GM12878 (cell line): ENCODE results near the gene TRDN. TPM values are rescaled to one million over a fixed set of nuclear protein-coding genes. Genes with fewer than 3 reads are reported as not detected.

Experiments
- ATAC-seq: fragments of 200-7000 bp; cut with Tn5 transposase; 3 replicates; pipeline ENCODE4 v1.9.1; 2020; ENCODE audit warnings: mild to moderate bottlenecking, moderate library complexity
- BruUV-seq: library from RNA; stranded (reverse); fragments of 400-500 nt; replicated peaks from 2 replicates; lab custom pipeline; 2021; lab: Mats Ljungman, UMichigan
- CTCF ChIA-PET: fragments of 300-600 bp; sonication (Branson Sonifier 250); formaldehyde crosslinking; extraction: SDS; loops from one replicate; lab custom pipeline; 2021; ENCODE audit warnings: inconsistent platforms; lab: Yijun Ruan, JAX
- POLR2A ChIA-PET: fragments of 350-600 bp; formaldehyde crosslinking; extraction: SDS; loops from one replicate; lab custom pipeline; 2021; ENCODE audit warnings: inconsistent platforms; lab: Charles Lee
- RAD21 ChIA-PET: fragments of 300-600 bp; sonication (Branson Sonifier 250); formaldehyde crosslinking; loops from one replicate; lab custom pipeline; 2023; ENCODE audit warnings: antibody characterized with exemption; ENCODE audit not compliant: unreplicated experiment; lab: Charles Lee
- SMC1A ChIA-PET: fragments of 300-600 bp; sonication (Branson Sonifier 250); formaldehyde crosslinking; loops from one replicate; lab custom pipeline; 2023; ENCODE audit not compliant: unreplicated experiment, uncharacterized antibody; lab: Charles Lee
- DNase-seq: peaks from one replicate; pipeline ENCODE4 v3.0.0-alpha.2; 2011; ENCODE audit warnings: low read depth, low spot score
- FAIRE-seq: peaks from 3 replicates; lab custom pipeline; 2011; peaks lifted over from hg19 to GRCh38; lab: Jason Lieb, UNC
- H2AFZ ChIP-seq: 2 replicates; pipeline ENCODE4 v1.6.0; 2011; ENCODE audit warnings: low read depth, low read length, control low read depth; ENCODE audit not compliant: control insufficient read depth
- H3K27ac ChIP-seq: 2 replicates; pipeline ENCODE4 v1.5.1; 2011; ENCODE audit warnings: control low read depth; ENCODE audit not compliant: control insufficient read depth, insufficient read depth
- H3K27me3 ChIP-seq, 2 experiments: replicated peaks in 1 of 2; 2 replicates each; pipeline versions ENCODE4 v1.6.0 to v1.6.1; 2011; ENCODE audit warnings: low read length in 1 of 2; ENCODE audit not compliant: control insufficient read depth in 2 of 2, insufficient read depth in 2 of 2
- H3K36me3 ChIP-seq, 2 experiments: 2 replicates each; pipeline ENCODE4 v1.5.1; 2011; ENCODE audit warnings: low read length in 1 of 2; ENCODE audit not compliant: control insufficient read depth in 2 of 2, insufficient read depth in 2 of 2
- H3K4me1 ChIP-seq: 2 replicates; pipeline ENCODE4 v1.6.1; 2011; ENCODE audit warnings: mild to moderate bottlenecking, low read length, moderate library complexity, mixed read lengths; ENCODE audit not compliant: control insufficient read depth, insufficient read depth
- H3K4me2 ChIP-seq: 2 replicates; pipeline ENCODE4 v1.6.0; 2011; ENCODE audit warnings: control low read depth; ENCODE audit not compliant: control insufficient read depth, insufficient read depth
- H3K4me3 ChIP-seq: fragments of 200-600 bp; sonication (generic); 2 replicates; pipeline ENCODE4 v1.5.1; 2016
- H3K79me2 ChIP-seq: 2 replicates; pipeline ENCODE4 v1.6.0; 2011; ENCODE audit warnings: low read length; ENCODE audit not compliant: control insufficient read depth, insufficient read depth
- H3K9ac ChIP-seq: 2 replicates; pipeline ENCODE4 v1.8.0; 2011; ENCODE audit warnings: low read length, control low read depth, mixed read lengths; ENCODE audit not compliant: control insufficient read depth, insufficient read depth
- H3K9me3 ChIP-seq: replicated peaks from 3 replicates; pipeline ENCODE4 v1.5.1; 2011; ENCODE audit warnings: mild to moderate bottlenecking, low read length; ENCODE audit not compliant: control insufficient read depth, insufficient read depth
- H4K20me1 ChIP-seq: 2 replicates; pipeline ENCODE4 v1.6.0; 2011; ENCODE audit not compliant: control insufficient read depth, insufficient read depth
- BCLAF1 ChIP-seq: fragments of 450-650 bp; IDR thresholded peaks from 2 replicates; pipeline ENCODE4 v1.6.1; 2017; ENCODE audit warnings: antibody characterized with exemption, mild to moderate bottlenecking, moderate library complexity
- FOXM1 ChIP-seq: IDR thresholded peaks from 2 replicates; pipeline ENCODE4 v1.6.1; 2012; ENCODE audit warnings: low read depth, mild to moderate bottlenecking, inconsistent platforms, low read length, moderate library complexity
- MEF2B ChIP-seq: fragments of 450-650 bp; IDR thresholded peaks from 2 replicates; pipeline ENCODE4 v1.6.1; 2018; ENCODE audit warnings: mild to moderate bottlenecking, moderate library complexity; ENCODE audit not compliant: partially characterized antibody, poor library complexity, severe bottlenecking
- MTA3 ChIP-seq: IDR thresholded peaks from 2 replicates; pipeline ENCODE4 v1.6.1; 2012; ENCODE audit warnings: low read length, inconsistent platforms, borderline replicate concordance
- NFYA ChIP-seq: IDR thresholded peaks from 2 replicates; pipeline ENCODE4 v1.6.1; 2011; ENCODE audit warnings: low read depth, mild to moderate bottlenecking, low read length, improper control_type of control experiment, borderline replicate concordance
- RUNX3 ChIP-seq: IDR thresholded peaks from 2 replicates; pipeline ENCODE4 v1.6.1; 2012; ENCODE audit warnings: low read length, inconsistent platforms
- USF2 ChIP-seq: IDR thresholded peaks from 2 replicates; pipeline ENCODE4 v1.6.1; 2011; ENCODE audit warnings: low read depth, low read length, improper control_type of control experiment, borderline replicate concordance
- ZBTB4 ChIP-seq: fragments of 450-650 bp; formaldehyde crosslinking; IDR thresholded peaks from 2 replicates; pipeline ENCODE4 v1.4.0; 2022; ENCODE audit warnings: mild to moderate bottlenecking, moderate library complexity
- WGBS: methylation state at CpG from one replicate; pipeline ENCODE4 v1.1.6; 2016; ENCODE audit warnings: low lambda C conversion rate; ENCODE audit not compliant: insufficient replicate concordance, insufficient coverage; ENCODE audit errors: missing lambda C conversion rate; 5-methylcytosine and 5-hydroxymethylcytosine counted together
- in situ Hi-C: fragments of 300-500 bp; cut with MboI; formaldehyde crosslinking; loops from 9 replicates; pipeline ENCODE4 v1.14.3; 2018; ENCODE audit warnings: mixed read lengths
- intact Hi-C: fragments of 100-400 bp; cut with micrococcal nuclease; formaldehyde crosslinking; loops from one replicate; pipeline ENCODE4 v1.14.2; 2022; ENCODE audit not compliant: unreplicated experiment
- polyA plus RNA-seq, 11 experiments: library from polyadenylated mRNA; depleted of rRNA in 4 of 11; unstranded in 6 of 11; stranded (reverse) in 5 of 11; fragments of >200 nt; fragmentation: Nextera tagmentation in 4 of 11; fragmentation: Illumina TruSeq in 1 of 11; extraction: Ambion mirVana in 4 of 11; extraction: Trizol in 1 of 11; gene quantifications; 1 replicate in 1 of 11; 2 replicates in 10 of 11; pipeline versions ENCODE4 v1.2.1 to v1.2.3, GENCODE V29; 2011 to 2016; ENCODE audit warnings: inconsistent platforms in 2 of 11, missing spikeins in 2 of 11, low read depth in 1 of 11
- total RNA-seq, 4 experiments: library from RNA; depleted of rRNA in 3 of 4; stranded (reverse); fragments of >200 nt in 3 of 4; fragmentation: Illumina TruSeq in 1 of 4; extraction: Trizol in 1 of 4; gene quantifications; 2 replicates each; pipeline versions ENCODE4 v1.2.1 to v1.2.3, GENCODE V29; 2013 to 2021
- TF ChIP-seq, protein P1 (sequence below): IDR thresholded peaks from 2 replicates; pipeline ENCODE4 v1.6.1; 2011; ENCODE audit warnings: borderline replicate concordance, low read depth, mild to moderate bottlenecking, moderate library complexity, mixed read lengths, low read length; ENCODE audit not compliant: insufficient read depth; ENCODE audit errors: extremely low read length
- TF ChIP-seq, protein P2 (sequence below): fragments of 450-650 bp; IDR thresholded peaks from 2 replicates; pipeline ENCODE4 v1.6.1; 2017; ENCODE audit warnings: low read depth, mild to moderate bottlenecking, moderate library complexity

The TRDN gene
- total and polyA plus RNA-seq, 10 of the 15 experiments (the other 5 are each of a cell fraction or from before 2014, with no cell fraction given): not detected

- H3K4me3 ChIP-seq: no peak overlapping the region
- no peaks in the 10 kb centered on the region for H4K20me1 ChIP-seq
- FAIRE-seq: no peak
- no peaks in the 10 kb centered on the region for H3K79me2 ChIP-seq
- no peak overlapping the region for H3K27ac ChIP-seq
- RAD21 ChIA-PET: no interaction called here
- H3K4me2 ChIP-seq: no peak overlapping the region
- no peaks in the 10 kb centered on the region for H3K4me1 ChIP-seq
- intact Hi-C loops: no loop called here
- SMC1A ChIA-PET: no interaction called here
- TF ChIP-seq, protein P1, sequence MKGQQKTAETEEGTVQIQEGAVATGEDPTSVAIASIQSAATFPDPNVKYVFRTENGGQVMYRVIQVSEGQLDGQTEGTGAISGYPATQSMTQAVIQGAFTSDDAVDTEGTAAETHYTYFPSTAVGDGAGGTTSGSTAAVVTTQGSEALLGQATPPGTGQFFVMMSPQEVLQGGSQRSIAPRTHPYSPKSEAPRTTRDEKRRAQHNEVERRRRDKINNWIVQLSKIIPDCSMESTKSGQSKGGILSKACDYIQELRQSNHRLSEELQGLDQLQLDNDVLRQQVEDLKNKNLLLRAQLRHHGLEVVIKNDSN: no peak
- TF ChIP-seq FOXM1: no peak
- no peak for TF ChIP-seq ZBTB4 (CRISPR knock-in tag)
- no peak for TF ChIP-seq BCLAF1
- no peak for TF ChIP-seq MEF2B
- TF ChIP-seq RUNX3: no peak
- TF ChIP-seq USF2: no peak
- no peak for TF ChIP-seq MTA3
- TF ChIP-seq NFYA: no peak
- TF ChIP-seq, protein P2, sequence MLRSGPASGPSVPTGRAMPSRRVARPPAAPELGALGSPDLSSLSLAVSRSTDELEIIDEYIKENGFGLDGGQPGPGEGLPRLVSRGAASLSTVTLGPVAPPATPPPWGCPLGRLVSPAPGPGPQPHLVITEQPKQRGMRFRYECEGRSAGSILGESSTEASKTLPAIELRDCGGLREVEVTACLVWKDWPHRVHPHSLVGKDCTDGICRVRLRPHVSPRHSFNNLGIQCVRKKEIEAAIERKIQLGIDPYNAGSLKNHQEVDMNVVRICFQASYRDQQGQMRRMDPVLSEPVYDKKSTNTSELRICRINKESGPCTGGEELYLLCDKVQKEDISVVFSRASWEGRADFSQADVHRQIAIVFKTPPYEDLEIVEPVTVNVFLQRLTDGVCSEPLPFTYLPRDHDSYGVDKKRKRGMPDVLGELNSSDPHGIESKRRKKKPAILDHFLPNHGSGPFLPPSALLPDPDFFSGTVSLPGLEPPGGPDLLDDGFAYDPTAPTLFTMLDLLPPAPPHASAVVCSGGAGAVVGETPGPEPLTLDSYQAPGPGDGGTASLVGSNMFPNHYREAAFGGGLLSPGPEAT: no peak
- in situ Hi-C loops: no loop called here
- H2AFZ ChIP-seq: no peak overlapping the region
- no TSS peak for BruUV-seq
- H3K9ac ChIP-seq: no peak overlapping the region
- no peak for DNase-seq
- no peaks in the 10 kb centered on the region for H3K9me3 ChIP-seq
- no peaks in the 10 kb centered on the region for H3K27me3 ChIP-seq
- POLR2A ChIA-PET: no interaction called here
- no peak for ATAC-seq
- H3K36me3 ChIP-seq: no peaks in the 10 kb centered on the region
- CTCF ChIA-PET: no interaction called here
- 2% methylated on average over 3 of the region's 3 CpGs for WGBS
These were observed 72.4 kb downstream of the TRDN start for GRCh38 chr6:123564361-123564760.
